T-helper 2 cell treated with Interferon-gamma antibody and Interleukin-4, amounts not matched to agents 100 ng/mL and 5 ng/mL, for 36 hours (primary cell): ENCODE measurements around the gene DDIT4L. TPM values are rescaled to one million over a fixed set of nuclear protein-coding genes. Genes with fewer than 3 reads are reported as not detected.
"Not testable (repeated sequence)": the region's sequence is repeated elsewhere in the genome, so short reads cannot be mapped to it uniquely, and the experiment has no call there.

Source experiments
- intact Hi-C: fragments of 100-400 bp; cut with micrococcal nuclease; formaldehyde crosslinking; loops from one replicate; pipeline ENCODE4 v1.15.1; 2023
- total RNA-seq: library from RNA; stranded (reverse); gene quantifications from 2 replicates; pipeline ENCODE4 v1.2.3, GENCODE V29; 2022

Gene DDIT4L
- total RNA-seq: 0.86 and 0.95 TPM in 2 replicates

GRCh38 chr4:100189820-100190642 lies at the start of gene DDIT4L:
Gene DDIT4L, minus strand, starts transcription at chr4:100190468. Its CDS starts 485 bp downstream, at chr4:100189983.
- intact Hi-C loops: loop anchor here (2.0 to 5.0 kb wide), 2 partner anchors 19 to 98 kb away; no protein-coding TSS in a partner anchor

GRCh38 chr4:100240008-100240407 lies 49.7 kb upstream of the DDIT4L start:
- intact Hi-C loops: no loop called here

- intact Hi-C loops: no loop called here
Observed at GRCh38 chr4:100224721-100225120, 34.5 kb upstream of the DDIT4L start.

- intact Hi-C loops: no loop called here
Observed at GRCh38 chr4:100224160-100224559, 33.9 kb upstream of the DDIT4L start.

GRCh38 chr4:100208964-100209363 lies 18.7 kb upstream of the DDIT4L start:
- intact Hi-C loops: loop anchor here (2.0 kb wide), 1 partner anchor 18 kb away; the partner anchor contains the start of gene DDIT4L

GRCh38 chr4:100208459-100208858 lies 18.2 kb upstream of the DDIT4L start:
- intact Hi-C loops: loop anchor here (2.0 kb wide), 1 partner anchor 18 kb away; the partner anchor contains the start of gene DDIT4L

GRCh38 chr4:100206850-100207249 lies 16.6 kb upstream of the DDIT4L start:
- intact Hi-C loops: no loop called here

GRCh38 chr4:100198061-100198460 lies 7.8 kb upstream of the DDIT4L start:
- intact Hi-C loops: no loop called here

- intact Hi-C loops: not testable (repeated sequence)
Observed at GRCh38 chr4:100196388-100197071, 6.3 kb upstream of the DDIT4L start.

- intact Hi-C loops: loop anchor here (2.0 to 5.0 kb wide), 2 partner anchors 18 to 99 kb away; no protein-coding TSS in a partner anchor
Observed at GRCh38 chr4:100190643-100191600, 654 bp upstream of the DDIT4L start.

GRCh38 chr4:100188829-100189228 lies 1.4 kb downstream of the DDIT4L start:
- intact Hi-C loops: no loop called here

GRCh38 chr4:100187781-100188180 lies 2.5 kb downstream of the DDIT4L start:
- intact Hi-C loops: no loop called here

- intact Hi-C loops: no loop called here
Observed at GRCh38 chr4:100184787-100185186, 5.5 kb downstream of the DDIT4L start.

GRCh38 chr4:100177855-100178254 lies 12.4 kb downstream of the DDIT4L start:
- intact Hi-C loops: no loop called here

- intact Hi-C loops: no loop called here
Observed at GRCh38 chr4:100177126-100177525, 13.1 kb downstream of the DDIT4L start.

- intact Hi-C loops: no loop called here
Observed at GRCh38 chr4:100175858-100176257, 14.4 kb downstream of the DDIT4L start.

GRCh38 chr4:100174985-100175383 lies 15.3 kb downstream of the DDIT4L start:
- intact Hi-C loops: no loop called here

GRCh38 chr4:100170986-100171385 lies 19.3 kb downstream of the DDIT4L start:
- intact Hi-C loops: no loop called here

- intact Hi-C loops: loop anchor here (5.0 kb wide), 1 partner anchor 67 kb away; no protein-coding TSS in a partner anchor
Observed at GRCh38 chr4:100169491-100170485, 20.5 kb downstream of the DDIT4L start.

- intact Hi-C loops: loop anchor here (5.0 kb wide), 1 partner anchor 66 kb away; no protein-coding TSS in a partner anchor
Observed at GRCh38 chr4:100168521-100168920, 21.7 kb downstream of the DDIT4L start.
